GM23338 (cell line): Measurements from ENCODE around the gene MKLN1. TPM values are rescaled to one million over a fixed set of nuclear protein-coding genes. Genes with fewer than 3 reads are reported as not detected.

ENCODE experiments used
- ATAC-seq: fragments of 200-7000 bp; cut with Tn5 transposase; 3 replicates; pipeline ENCODE4 v1.9.1; 2020
- DNase-seq: peaks from one replicate; pipeline ENCODE4 v3.0.0-alpha.2; 2015; ENCODE audit warnings: low spot score
- H2AFZ ChIP-seq: fragments of 200-600 bp; sonication (generic); 2 replicates; pipeline ENCODE4 v1.8.0; 2016; ENCODE audit warnings: antibody characterized with exemption, mild to moderate bottlenecking, moderate library complexity
- H3F3A ChIP-seq: fragments of 200-600 bp; sonication (generic); replicated peaks from 2 replicates; pipeline ENCODE4 v1.8.0; 2017; ENCODE audit warnings: antibody characterized with exemption, mixed run types, low read depth
- H3K27ac ChIP-seq: fragments of 200-600 bp; sonication (generic); 2 replicates; pipeline ENCODE4 v1.6.1; 2016; ENCODE audit warnings: low read depth
- H3K27me3 ChIP-seq: fragments of 200-600 bp; sonication (generic); 2 replicates; pipeline ENCODE4 v1.8.0; 2016; ENCODE audit warnings: mild to moderate bottlenecking, mixed run types, moderate library complexity; ENCODE audit not compliant: insufficient read depth
- H3K36me3 ChIP-seq: fragments of 200-600 bp; sonication (generic); 2 replicates; pipeline ENCODE4 v1.8.0; 2016; ENCODE audit warnings: mild to moderate bottlenecking; ENCODE audit not compliant: insufficient read depth
- H3K4me1 ChIP-seq: fragments of 200-600 bp; sonication (generic); 2 replicates; pipeline ENCODE4 v1.8.0; 2016; ENCODE audit warnings: mild to moderate bottlenecking, moderate library complexity; ENCODE audit not compliant: insufficient read depth
- H3K4me2 ChIP-seq: fragments of 200-600 bp; sonication (generic); 2 replicates; pipeline ENCODE4 v1.7.1; 2017; ENCODE audit warnings: mixed run types
- H3K4me3 ChIP-seq: fragments of 200-600 bp; sonication (generic); 2 replicates; pipeline ENCODE4 v1.6.1; 2016; ENCODE audit warnings: mixed run types
- H3K79me2 ChIP-seq: fragments of 200-600 bp; sonication (generic); replicated peaks from 2 replicates; pipeline ENCODE4 v1.8.0; 2017; ENCODE audit warnings: mild to moderate bottlenecking; ENCODE audit not compliant: insufficient read depth
- H3K9me2 ChIP-seq: fragments of 200-600 bp; sonication (generic); 2 replicates; pipeline ENCODE4 v1.8.0; 2017; ENCODE audit not compliant: insufficient read depth
- H4K20me1 ChIP-seq: fragments of 200-600 bp; sonication (generic); replicated peaks from 2 replicates; pipeline ENCODE4 v1.8.0; 2017; ENCODE audit warnings: mild to moderate bottlenecking; ENCODE audit not compliant: insufficient read depth
- H3K27ac Mint-ChIP-seq: 2 replicates; pipeline ENCODE4 v1.8.0; 2020; ENCODE audit warnings: inconsistent platforms, mild to moderate bottlenecking, moderate library complexity, mixed read lengths
- H3K27me3 Mint-ChIP-seq: 3 replicates; pipeline ENCODE4 v1.8.0; 2022; ENCODE audit warnings: low read depth, mild to moderate bottlenecking, moderate library complexity, mixed read lengths, inconsistent platforms; ENCODE audit not compliant: insufficient read depth, poor library complexity
- H3K36me3 Mint-ChIP-seq: 3 replicates; pipeline ENCODE4 v1.8.0; 2021; ENCODE audit warnings: low read depth, mild to moderate bottlenecking, inconsistent platforms, moderate library complexity, mixed read lengths
- H3K4me1 Mint-ChIP-seq: 3 replicates; pipeline ENCODE4 v1.8.0; 2020; ENCODE audit warnings: mild to moderate bottlenecking, inconsistent platforms, mixed read lengths
- H3K4me3 Mint-ChIP-seq: 3 replicates; pipeline ENCODE4 v1.8.0; 2021; ENCODE audit warnings: moderate library complexity, mild to moderate bottlenecking, inconsistent platforms, mixed read lengths
- H3K9me3 Mint-ChIP-seq: 3 replicates; pipeline ENCODE4 v1.8.0; 2020; ENCODE audit warnings: moderate library complexity, mild to moderate bottlenecking, inconsistent platforms, mixed read lengths
- CREB1 ChIP-seq: fragments of 250-450 bp; sonication (Bioruptor Pico); IDR thresholded peaks from 2 replicates; pipeline ENCODE4 v1.5.0; 2020; ENCODE audit warnings: low read depth, mild to moderate bottlenecking, moderate library complexity
- EZH2 ChIP-seq: fragments of 200-600 bp; sonication (generic); IDR thresholded peaks from one replicate; pipeline ENCODE4 v1.8.0; 2017; ENCODE audit warnings: antibody characterized with exemption, mild to moderate bottlenecking, low read depth; ENCODE audit not compliant: unreplicated experiment
- EZH2phosphoT487 ChIP-seq: fragments of 200-600 bp; sonication (generic); IDR thresholded peaks from one replicate; pipeline ENCODE4 v1.8.1; 2018; ENCODE audit warnings: antibody characterized with exemption; ENCODE audit not compliant: unreplicated experiment
- JUNB ChIP-seq: IDR thresholded peaks from one replicate; pipeline ENCODE4 v1.6.1; 2016; ENCODE audit warnings: antibody characterized with exemption; ENCODE audit not compliant: unreplicated experiment
- NANOG ChIP-seq: IDR thresholded peaks from 2 replicates; pipeline ENCODE4 v1.6.1; 2016; ENCODE audit warnings: antibody characterized with exemption, borderline replicate concordance
- POLR2AphosphoS5 ChIP-seq: IDR thresholded peaks from 2 replicates; pipeline ENCODE4 v1.6.1; 2016; ENCODE audit warnings: antibody characterized with exemption, low read depth
- STAT1 ChIP-seq: IDR thresholded peaks from one replicate; pipeline ENCODE4 v1.6.1; 2016; ENCODE audit warnings: antibody characterized with exemption; ENCODE audit not compliant: unreplicated experiment
- ZNF114 ChIP-seq: fragments of 250-450 bp; sonication (Bioruptor Pico); IDR thresholded peaks from 2 replicates; pipeline ENCODE4 v1.5.0; 2020; ENCODE audit warnings: mild to moderate bottlenecking, moderate library complexity
- ZNF331 ChIP-seq: fragments of 250-450 bp; sonication (Bioruptor Pico); IDR thresholded peaks from 2 replicates; pipeline ENCODE4 v1.5.0; 2020; ENCODE audit warnings: low read depth, mild to moderate bottlenecking, moderate library complexity
- polyA plus RNA-seq: library from polyadenylated mRNA; unstranded; fragments of >200 nt; fragmentation: Nextera tagmentation; extraction: Ambion mirVana; gene quantifications from 2 replicates; pipeline ENCODE4 v1.2.1, GENCODE V29; 2016
- total RNA-seq: library from RNA; depleted of rRNA; stranded (reverse); fragments of >200 nt; shearing (Covaris generic); gene quantifications from 2 replicates; pipeline ENCODE4 v1.2.3, GENCODE V29; 2014
- TF ChIP-seq, protein P1 (sequence below): IDR thresholded peaks from one replicate; pipeline ENCODE4 v1.6.1; 2018; ENCODE audit warnings: antibody characterized with exemption; ENCODE audit not compliant: unreplicated experiment
- TF ChIP-seq, protein P2 (sequence below): IDR thresholded peaks from 2 replicates; pipeline ENCODE4 v1.6.1; 2016; ENCODE audit warnings: antibody characterized with exemption
- TF ChIP-seq, protein P3 (sequence below): fragments of 250-450 bp; sonication (Bioruptor Pico); IDR thresholded peaks from 2 replicates; pipeline ENCODE4 v1.5.0; 2020; ENCODE audit warnings: mild to moderate bottlenecking, moderate library complexity
- TF ChIP-seq, protein P4 (sequence below), 2 experiments: fragments of 200-600 bp in 1 of 2; sonication (generic) in 1 of 2; conservative IDR thresholded peaks; 2 replicates each; pipeline versions ENCODE4 v1.5.1 to v1.6.1; 2016 to 2017; ENCODE audit warnings: antibody characterized with exemption in 2 of 2, low read depth in 2 of 2, mild to moderate bottlenecking in 2 of 2, moderate library complexity in 1 of 2

MKLN1 gene
- total and polyA plus RNA-seq, 2 experiments from 2014 or later, result 25.3 to 46.5 TPM

DNA sequence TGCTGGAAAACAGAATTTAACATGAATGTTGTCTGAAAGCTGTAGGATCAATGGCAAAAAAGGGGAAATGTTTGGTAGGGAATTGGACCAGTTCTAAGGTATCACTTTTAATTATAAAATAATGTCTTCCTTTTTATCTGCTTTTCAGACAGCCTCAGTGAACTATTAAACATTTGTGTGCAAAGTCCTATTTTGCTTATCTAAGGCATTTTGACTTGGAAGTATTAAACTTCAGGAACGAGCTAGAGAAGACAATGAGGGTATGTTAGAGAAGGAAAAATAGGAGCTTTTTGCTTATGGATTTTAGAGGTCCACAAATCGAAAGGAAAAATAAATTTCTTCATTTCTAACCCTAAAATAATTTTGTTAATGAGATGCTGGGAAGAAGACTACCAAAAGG is 165.4 kb downstream of the MKLN1 start:
- H3K27me3 ChIP-seq, result no peaks in the 10 kb centered on the region
- peaks cover 15% of the 10 kb centered on the region for H3F3A ChIP-seq
- TF ChIP-seq EZH2phosphoT487 (no peak), CREB1 (no peak), EZH2 (no peak), STAT1 (no peak), ZNF331 (CRISPR knock-in tag) (no peak), POLR2AphosphoS5 (no peak), NANOG (no peak), ZNF114 (no peak), JUNB (no peak)
- TF ChIP-seq, protein P1, sequence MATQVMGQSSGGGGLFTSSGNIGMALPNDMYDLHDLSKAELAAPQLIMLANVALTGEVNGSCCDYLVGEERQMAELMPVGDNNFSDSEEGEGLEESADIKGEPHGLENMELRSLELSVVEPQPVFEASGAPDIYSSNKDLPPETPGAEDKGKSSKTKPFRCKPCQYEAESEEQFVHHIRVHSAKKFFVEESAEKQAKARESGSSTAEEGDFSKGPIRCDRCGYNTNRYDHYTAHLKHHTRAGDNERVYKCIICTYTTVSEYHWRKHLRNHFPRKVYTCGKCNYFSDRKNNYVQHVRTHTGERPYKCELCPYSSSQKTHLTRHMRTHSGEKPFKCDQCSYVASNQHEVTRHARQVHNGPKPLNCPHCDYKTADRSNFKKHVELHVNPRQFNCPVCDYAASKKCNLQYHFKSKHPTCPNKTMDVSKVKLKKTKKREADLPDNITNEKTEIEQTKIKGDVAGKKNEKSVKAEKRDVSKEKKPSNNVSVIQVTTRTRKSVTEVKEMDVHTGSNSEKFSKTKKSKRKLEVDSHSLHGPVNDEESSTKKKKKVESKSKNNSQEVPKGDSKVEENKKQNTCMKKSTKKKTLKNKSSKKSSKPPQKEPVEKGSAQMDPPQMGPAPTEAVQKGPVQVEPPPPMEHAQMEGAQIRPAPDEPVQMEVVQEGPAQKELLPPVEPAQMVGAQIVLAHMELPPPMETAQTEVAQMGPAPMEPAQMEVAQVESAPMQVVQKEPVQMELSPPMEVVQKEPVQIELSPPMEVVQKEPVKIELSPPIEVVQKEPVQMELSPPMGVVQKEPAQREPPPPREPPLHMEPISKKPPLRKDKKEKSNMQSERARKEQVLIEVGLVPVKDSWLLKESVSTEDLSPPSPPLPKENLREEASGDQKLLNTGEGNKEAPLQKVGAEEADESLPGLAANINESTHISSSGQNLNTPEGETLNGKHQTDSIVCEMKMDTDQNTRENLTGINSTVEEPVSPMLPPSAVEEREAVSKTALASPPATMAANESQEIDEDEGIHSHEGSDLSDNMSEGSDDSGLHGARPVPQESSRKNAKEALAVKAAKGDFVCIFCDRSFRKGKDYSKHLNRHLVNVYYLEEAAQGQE, result no peak
- TF ChIP-seq, protein P2, sequence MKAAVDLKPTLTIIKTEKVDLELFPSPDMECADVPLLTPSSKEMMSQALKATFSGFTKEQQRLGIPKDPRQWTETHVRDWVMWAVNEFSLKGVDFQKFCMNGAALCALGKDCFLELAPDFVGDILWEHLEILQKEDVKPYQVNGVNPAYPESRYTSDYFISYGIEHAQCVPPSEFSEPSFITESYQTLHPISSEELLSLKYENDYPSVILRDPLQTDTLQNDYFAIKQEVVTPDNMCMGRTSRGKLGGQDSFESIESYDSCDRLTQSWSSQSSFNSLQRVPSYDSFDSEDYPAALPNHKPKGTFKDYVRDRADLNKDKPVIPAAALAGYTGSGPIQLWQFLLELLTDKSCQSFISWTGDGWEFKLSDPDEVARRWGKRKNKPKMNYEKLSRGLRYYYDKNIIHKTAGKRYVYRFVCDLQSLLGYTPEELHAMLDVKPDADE, result no peak
- TF ChIP-seq, protein P3, sequence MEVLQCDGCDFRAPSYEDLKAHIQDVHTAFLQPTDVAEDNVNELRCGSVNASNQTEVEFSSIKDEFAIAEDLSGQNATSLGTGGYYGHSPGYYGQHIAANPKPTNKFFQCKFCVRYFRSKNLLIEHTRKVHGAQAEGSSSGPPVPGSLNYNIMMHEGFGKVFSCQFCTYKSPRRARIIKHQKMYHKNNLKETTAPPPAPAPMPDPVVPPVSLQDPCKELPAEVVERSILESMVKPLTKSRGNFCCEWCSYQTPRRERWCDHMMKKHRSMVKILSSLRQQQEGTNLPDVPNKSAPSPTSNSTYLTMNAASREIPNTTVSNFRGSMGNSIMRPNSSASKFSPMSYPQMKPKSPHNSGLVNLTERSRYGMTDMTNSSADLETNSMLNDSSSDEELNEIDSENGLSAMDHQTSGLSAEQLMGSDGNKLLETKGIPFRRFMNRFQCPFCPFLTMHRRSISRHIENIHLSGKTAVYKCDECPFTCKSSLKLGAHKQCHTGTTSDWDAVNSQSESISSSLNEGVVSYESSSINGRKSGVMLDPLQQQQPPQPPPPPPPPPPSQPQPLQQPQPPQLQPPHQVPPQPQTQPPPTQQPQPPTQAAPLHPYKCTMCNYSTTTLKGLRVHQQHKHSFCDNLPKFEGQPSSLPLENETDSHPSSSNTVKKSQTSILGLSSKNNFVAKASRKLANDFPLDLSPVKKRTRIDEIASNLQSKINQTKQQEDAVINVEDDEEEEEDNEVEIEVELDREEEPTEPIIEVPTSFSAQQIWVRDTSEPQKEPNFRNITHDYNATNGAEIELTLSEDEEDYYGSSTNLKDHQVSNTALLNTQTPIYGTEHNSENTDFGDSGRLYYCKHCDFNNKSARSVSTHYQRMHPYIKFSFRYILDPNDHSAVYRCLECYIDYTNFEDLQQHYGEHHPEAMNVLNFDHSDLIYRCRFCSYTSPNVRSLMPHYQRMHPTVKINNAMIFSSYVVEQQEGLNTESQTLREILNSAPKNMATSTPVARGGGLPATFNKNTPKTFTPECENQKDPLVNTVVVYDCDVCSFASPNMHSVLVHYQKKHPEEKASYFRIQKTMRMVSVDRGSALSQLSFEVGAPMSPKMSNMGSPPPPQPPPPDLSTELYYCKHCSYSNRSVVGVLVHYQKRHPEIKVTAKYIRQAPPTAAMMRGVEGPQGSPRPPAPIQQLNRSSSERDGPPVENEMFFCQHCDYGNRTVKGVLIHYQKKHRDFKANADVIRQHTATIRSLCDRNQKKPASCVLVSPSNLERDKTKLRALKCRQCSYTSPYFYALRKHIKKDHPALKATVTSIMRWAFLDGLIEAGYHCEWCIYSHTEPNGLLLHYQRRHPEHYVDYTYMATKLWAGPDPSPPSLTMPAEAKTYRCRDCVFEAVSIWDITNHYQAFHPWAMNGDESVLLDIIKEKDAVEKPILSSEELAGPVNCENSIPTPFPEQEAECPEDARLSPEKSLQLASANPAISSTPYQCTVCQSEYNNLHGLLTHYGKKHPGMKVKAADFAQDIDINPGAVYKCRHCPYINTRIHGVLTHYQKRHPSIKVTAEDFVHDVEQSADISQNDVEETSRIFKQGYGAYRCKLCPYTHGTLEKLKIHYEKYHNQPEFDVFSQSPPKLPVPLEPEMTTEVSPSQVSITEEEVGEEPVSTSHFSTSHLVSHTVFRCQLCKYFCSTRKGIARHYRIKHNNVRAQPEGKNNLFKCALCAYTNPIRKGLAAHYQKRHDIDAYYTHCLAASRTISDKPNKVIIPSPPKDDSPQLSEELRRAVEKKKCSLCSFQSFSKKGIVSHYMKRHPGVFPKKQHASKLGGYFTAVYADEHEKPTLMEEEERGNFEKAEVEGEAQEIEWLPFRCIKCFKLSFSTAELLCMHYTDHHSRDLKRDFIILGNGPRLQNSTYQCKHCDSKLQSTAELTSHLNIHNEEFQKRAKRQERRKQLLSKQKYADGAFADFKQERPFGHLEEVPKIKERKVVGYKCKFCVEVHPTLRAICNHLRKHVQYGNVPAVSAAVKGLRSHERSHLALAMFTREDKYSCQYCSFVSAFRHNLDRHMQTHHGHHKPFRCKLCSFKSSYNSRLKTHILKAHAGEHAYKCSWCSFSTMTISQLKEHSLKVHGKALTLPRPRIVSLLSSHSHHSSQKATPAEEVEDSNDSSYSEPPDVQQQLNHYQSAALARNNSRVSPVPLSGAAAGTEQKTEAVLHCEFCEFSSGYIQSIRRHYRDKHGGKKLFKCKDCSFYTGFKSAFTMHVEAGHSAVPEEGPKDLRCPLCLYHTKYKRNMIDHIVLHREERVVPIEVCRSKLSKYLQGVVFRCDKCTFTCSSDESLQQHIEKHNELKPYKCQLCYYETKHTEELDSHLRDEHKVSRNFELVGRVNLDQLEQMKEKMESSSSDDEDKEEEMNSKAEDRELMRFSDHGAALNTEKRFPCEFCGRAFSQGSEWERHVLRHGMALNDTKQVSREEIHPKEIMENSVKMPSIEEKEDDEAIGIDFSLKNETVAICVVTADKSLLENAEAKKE (CRISPR knock-in tag), result no peak
- TF ChIP-seq, protein P4, sequence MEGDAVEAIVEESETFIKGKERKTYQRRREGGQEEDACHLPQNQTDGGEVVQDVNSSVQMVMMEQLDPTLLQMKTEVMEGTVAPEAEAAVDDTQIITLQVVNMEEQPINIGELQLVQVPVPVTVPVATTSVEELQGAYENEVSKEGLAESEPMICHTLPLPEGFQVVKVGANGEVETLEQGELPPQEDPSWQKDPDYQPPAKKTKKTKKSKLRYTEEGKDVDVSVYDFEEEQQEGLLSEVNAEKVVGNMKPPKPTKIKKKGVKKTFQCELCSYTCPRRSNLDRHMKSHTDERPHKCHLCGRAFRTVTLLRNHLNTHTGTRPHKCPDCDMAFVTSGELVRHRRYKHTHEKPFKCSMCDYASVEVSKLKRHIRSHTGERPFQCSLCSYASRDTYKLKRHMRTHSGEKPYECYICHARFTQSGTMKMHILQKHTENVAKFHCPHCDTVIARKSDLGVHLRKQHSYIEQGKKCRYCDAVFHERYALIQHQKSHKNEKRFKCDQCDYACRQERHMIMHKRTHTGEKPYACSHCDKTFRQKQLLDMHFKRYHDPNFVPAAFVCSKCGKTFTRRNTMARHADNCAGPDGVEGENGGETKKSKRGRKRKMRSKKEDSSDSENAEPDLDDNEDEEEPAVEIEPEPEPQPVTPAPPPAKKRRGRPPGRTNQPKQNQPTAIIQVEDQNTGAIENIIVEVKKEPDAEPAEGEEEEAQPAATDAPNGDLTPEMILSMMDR (conservative IDR thresholded peaks at IDR 0.05; ENCODE audit: low read depth in 2 of 2), result no peak
- Mint-ChIP-seq H3K36me3 (peaks cover 14% of the 10 kb centered on the region; the same call in 2 of the 3 replicates), H3K27me3 (peaks cover 10% of the 10 kb centered on the region), H3K9me3 (no peaks in the 10 kb centered on the region; the same call in 2 of the 3 replicates), H3K27ac (no peak overlapping the region), H3K4me1 (peaks cover 15% of the 10 kb centered on the region; the same call in 2 of the 3 replicates), H3K4me3 (no peak overlapping the region)
- no peaks in the 10 kb centered on the region; the same call in 1 of the 2 replicates for H4K20me1 ChIP-seq
- no peak overlapping the region for H3K4me2 ChIP-seq
- no peaks in the 10 kb centered on the region for H3K4me1 ChIP-seq
- no peaks in the 10 kb centered on the region for H3K36me3 ChIP-seq
- H3K4me3 ChIP-seq, result no peak overlapping the region
- H3K79me2 ChIP-seq, result no peaks in the 10 kb centered on the region
- no peak for DNase-seq
- H3K27ac ChIP-seq, result peak overlapping the region; percentile 15; the same call in 1 of the 2 replicates
- H2AFZ ChIP-seq, result no peak overlapping the region
- no peaks in the 10 kb centered on the region for H3K9me2 ChIP-seq
- no peak for ATAC-seq
